ENCODE data around the gene COMTD1.
"Not testable (repeated sequence)": the region's sequence is repeated elsewhere in the genome, so short reads cannot be mapped to it uniquely, and the experiment has no call there.

GRCh38 chr10:75221492-75221891, 14.3 kb downstream of the COMTD1 start:
- TF ChIP-seq SIN3A (IDR thresholded peaks at IDR 0.05; ENCODE audit: borderline replicate concordance, low read depth, low read length); CTCF (IDR thresholded peaks at IDR 0.05); MXI1 (IDR thresholded peaks at IDR 0.05; ENCODE audit: low read depth, low read length); JUND (IDR thresholded peaks at IDR 0.05); POLR2AphosphoS5 (IDR thresholded peaks at IDR 0.05; ENCODE audit: low read depth, low read length); EP300 (IDR thresholded peaks at IDR 0.05; ENCODE audit: borderline replicate concordance in 1 of 2, low read depth in 1 of 2, low read length in 1 of 2); CHD2 (IDR thresholded peaks at IDR 0.05; ENCODE audit: low read length, partially characterized antibody); EZH2phosphoT487 (IDR thresholded peaks at IDR 0.05; ENCODE audit: borderline replicate concordance, low read depth); RAD21 (IDR thresholded peaks at IDR 0.05; ENCODE audit: low read length); NFIC (IDR thresholded peaks at IDR 0.05; ENCODE audit: borderline replicate concordance); TCF12 (IDR thresholded peaks at IDR 0.05); ELF1 (IDR thresholded peaks at IDR 0.05); YY1 (IDR thresholded peaks at IDR 0.05; ENCODE audit: low read depth): not testable (repeated sequence)
- TF ChIP-seq, protein P1, sequence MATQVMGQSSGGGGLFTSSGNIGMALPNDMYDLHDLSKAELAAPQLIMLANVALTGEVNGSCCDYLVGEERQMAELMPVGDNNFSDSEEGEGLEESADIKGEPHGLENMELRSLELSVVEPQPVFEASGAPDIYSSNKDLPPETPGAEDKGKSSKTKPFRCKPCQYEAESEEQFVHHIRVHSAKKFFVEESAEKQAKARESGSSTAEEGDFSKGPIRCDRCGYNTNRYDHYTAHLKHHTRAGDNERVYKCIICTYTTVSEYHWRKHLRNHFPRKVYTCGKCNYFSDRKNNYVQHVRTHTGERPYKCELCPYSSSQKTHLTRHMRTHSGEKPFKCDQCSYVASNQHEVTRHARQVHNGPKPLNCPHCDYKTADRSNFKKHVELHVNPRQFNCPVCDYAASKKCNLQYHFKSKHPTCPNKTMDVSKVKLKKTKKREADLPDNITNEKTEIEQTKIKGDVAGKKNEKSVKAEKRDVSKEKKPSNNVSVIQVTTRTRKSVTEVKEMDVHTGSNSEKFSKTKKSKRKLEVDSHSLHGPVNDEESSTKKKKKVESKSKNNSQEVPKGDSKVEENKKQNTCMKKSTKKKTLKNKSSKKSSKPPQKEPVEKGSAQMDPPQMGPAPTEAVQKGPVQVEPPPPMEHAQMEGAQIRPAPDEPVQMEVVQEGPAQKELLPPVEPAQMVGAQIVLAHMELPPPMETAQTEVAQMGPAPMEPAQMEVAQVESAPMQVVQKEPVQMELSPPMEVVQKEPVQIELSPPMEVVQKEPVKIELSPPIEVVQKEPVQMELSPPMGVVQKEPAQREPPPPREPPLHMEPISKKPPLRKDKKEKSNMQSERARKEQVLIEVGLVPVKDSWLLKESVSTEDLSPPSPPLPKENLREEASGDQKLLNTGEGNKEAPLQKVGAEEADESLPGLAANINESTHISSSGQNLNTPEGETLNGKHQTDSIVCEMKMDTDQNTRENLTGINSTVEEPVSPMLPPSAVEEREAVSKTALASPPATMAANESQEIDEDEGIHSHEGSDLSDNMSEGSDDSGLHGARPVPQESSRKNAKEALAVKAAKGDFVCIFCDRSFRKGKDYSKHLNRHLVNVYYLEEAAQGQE (IDR thresholded peaks at IDR 0.05; ENCODE audit: low read depth, low read length): not testable (repeated sequence)

Measured in SK-N-SH (cell line).